DOHH2 (cell line): Measurements from ENCODE around the gene PSMD3.

Experiments
- H3F3A ChIP-seq: fragments of 200-600 bp; sonication (generic), shearing (Covaris generic); 2 replicates; pipeline ENCODE4 v1.6.0; 2016; ENCODE audit warnings: antibody characterized with exemption, mild to moderate bottlenecking; ENCODE audit not compliant: control insufficient read depth, insufficient read depth
- H3K27ac ChIP-seq: fragments of 200-600 bp; sonication (generic); 2 replicates; pipeline ENCODE4 v1.5.1; 2014; ENCODE audit warnings: low read depth, mild to moderate bottlenecking, low read length, moderate library complexity
- H3K27me3 ChIP-seq: fragments of 200-600 bp; sonication (generic); 2 replicates; pipeline ENCODE4 v1.6.1; 2014; ENCODE audit warnings: mild to moderate bottlenecking, low read length, mixed read lengths; ENCODE audit not compliant: control insufficient read depth
- H3K36me3 ChIP-seq: fragments of 200-600 bp; sonication (generic); 2 replicates; pipeline ENCODE4 v1.6.1; 2014; ENCODE audit warnings: mild to moderate bottlenecking, low read length, moderate library complexity, mixed read lengths; ENCODE audit not compliant: control insufficient read depth
- H3K4me1 ChIP-seq: fragments of 200-600 bp; sonication (generic); 2 replicates; pipeline ENCODE4 v1.6.1; 2014; ENCODE audit warnings: mild to moderate bottlenecking, low read length, mixed read lengths; ENCODE audit not compliant: control insufficient read depth
- H3K4me2 ChIP-seq: fragments of 200-600 bp; sonication (generic); 2 replicates; pipeline ENCODE4 v1.6.0; 2014; ENCODE audit warnings: mild to moderate bottlenecking, low read length, moderate library complexity
- H3K4me3 ChIP-seq: fragments of 200-600 bp; sonication (generic); 2 replicates; pipeline ENCODE4 v1.5.1; 2014; ENCODE audit warnings: mild to moderate bottlenecking, low read length, mixed read lengths
- H3K79me2 ChIP-seq: fragments of 200-600 bp; sonication (generic); 2 replicates; pipeline ENCODE4 v1.6.1; 2014; ENCODE audit warnings: mild to moderate bottlenecking, low read length, mixed read lengths; ENCODE audit not compliant: control insufficient read depth
- H3K9me2 ChIP-seq: fragments of 200-600 bp; sonication (generic); replicated peaks from 2 replicates; pipeline ENCODE4 v1.6.1; 2014; ENCODE audit warnings: mild to moderate bottlenecking, low read length, mixed read lengths; ENCODE audit not compliant: control insufficient read depth
- H3K9me3 ChIP-seq: fragments of 200-600 bp; sonication (generic); 2 replicates; pipeline ENCODE4 v1.6.1; 2014; ENCODE audit warnings: antibody characterized with exemption, low read length, mixed read lengths; ENCODE audit not compliant: control insufficient read depth, insufficient read depth
- H4K20me1 ChIP-seq: fragments of 200-600 bp; sonication (generic); 2 replicates; pipeline ENCODE4 v1.6.0; 2014; ENCODE audit warnings: low read depth, mild to moderate bottlenecking, antibody characterized with exemption, low read length, moderate library complexity; ENCODE audit not compliant: control insufficient read depth, insufficient read depth
- EZH2phosphoT487 ChIP-seq: fragments of 200-600 bp; sonication (generic); IDR thresholded peaks from 2 replicates; pipeline ENCODE4 v1.6.1; 2017; ENCODE audit warnings: borderline replicate concordance, mild to moderate bottlenecking, antibody characterized with exemption, low read length, moderate library complexity, mixed read lengths
- TF ChIP-seq, protein P1 (sequence below): fragments of 200-600 bp; sonication (generic); IDR thresholded peaks from one replicate; pipeline ENCODE4 v1.5.1; 2014; ENCODE audit warnings: antibody characterized with exemption, mild to moderate bottlenecking, low read depth, low read length; ENCODE audit not compliant: poor library complexity, severe bottlenecking

Gene PSMD3

DNA sequence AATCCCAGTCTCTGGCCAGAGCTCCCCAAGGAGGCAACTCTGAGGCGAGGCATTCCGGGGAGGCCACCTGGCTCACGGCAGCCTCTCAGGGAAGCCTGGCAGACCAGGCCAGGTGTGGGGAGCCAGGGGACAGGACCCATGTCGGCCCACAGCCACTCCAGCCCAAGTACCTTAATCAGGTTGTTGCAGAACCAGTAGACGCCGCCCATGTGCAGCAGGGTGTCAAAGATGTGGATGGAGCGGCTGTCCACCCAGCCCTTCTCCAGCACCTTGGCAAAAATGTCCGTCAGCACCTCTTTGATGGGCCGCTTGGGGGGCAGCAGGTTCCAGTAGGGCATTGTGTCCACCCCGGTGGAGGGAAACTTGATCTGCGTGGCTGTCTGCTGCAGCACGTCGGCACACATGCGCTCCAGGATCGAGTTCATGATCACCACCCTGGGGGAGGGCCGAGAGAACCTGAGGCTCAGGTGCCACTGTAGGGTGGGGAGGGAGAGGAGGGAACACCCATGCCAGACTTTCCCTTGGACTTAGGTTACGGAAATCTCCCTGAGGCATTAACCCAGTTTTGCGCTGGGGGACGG, 42.4 kb downstream of the PSMD3 start:
- H3K4me3 ChIP-seq = no peak overlapping the region
- H3K79me2 ChIP-seq = no peaks in the 10 kb centered on the region
- no peaks in the 10 kb centered on the region for H3K9me3 ChIP-seq
- H3K4me1 ChIP-seq = no peaks in the 10 kb centered on the region
- no peaks in the 10 kb centered on the region for H3K27me3 ChIP-seq
- no peak for TF ChIP-seq EZH2phosphoT487
- TF ChIP-seq, protein P1, sequence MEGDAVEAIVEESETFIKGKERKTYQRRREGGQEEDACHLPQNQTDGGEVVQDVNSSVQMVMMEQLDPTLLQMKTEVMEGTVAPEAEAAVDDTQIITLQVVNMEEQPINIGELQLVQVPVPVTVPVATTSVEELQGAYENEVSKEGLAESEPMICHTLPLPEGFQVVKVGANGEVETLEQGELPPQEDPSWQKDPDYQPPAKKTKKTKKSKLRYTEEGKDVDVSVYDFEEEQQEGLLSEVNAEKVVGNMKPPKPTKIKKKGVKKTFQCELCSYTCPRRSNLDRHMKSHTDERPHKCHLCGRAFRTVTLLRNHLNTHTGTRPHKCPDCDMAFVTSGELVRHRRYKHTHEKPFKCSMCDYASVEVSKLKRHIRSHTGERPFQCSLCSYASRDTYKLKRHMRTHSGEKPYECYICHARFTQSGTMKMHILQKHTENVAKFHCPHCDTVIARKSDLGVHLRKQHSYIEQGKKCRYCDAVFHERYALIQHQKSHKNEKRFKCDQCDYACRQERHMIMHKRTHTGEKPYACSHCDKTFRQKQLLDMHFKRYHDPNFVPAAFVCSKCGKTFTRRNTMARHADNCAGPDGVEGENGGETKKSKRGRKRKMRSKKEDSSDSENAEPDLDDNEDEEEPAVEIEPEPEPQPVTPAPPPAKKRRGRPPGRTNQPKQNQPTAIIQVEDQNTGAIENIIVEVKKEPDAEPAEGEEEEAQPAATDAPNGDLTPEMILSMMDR = no peak
- H3K27ac ChIP-seq = no peak overlapping the region
- H3F3A ChIP-seq = no peaks in the 10 kb centered on the region
- H4K20me1 ChIP-seq = no peaks in the 10 kb centered on the region
- H3K9me2 ChIP-seq = no peaks in the 10 kb centered on the region
- H3K4me2 ChIP-seq = no peak overlapping the region
- peaks cover 38% of the 10 kb centered on the region for H3K36me3 ChIP-seq

DNA sequence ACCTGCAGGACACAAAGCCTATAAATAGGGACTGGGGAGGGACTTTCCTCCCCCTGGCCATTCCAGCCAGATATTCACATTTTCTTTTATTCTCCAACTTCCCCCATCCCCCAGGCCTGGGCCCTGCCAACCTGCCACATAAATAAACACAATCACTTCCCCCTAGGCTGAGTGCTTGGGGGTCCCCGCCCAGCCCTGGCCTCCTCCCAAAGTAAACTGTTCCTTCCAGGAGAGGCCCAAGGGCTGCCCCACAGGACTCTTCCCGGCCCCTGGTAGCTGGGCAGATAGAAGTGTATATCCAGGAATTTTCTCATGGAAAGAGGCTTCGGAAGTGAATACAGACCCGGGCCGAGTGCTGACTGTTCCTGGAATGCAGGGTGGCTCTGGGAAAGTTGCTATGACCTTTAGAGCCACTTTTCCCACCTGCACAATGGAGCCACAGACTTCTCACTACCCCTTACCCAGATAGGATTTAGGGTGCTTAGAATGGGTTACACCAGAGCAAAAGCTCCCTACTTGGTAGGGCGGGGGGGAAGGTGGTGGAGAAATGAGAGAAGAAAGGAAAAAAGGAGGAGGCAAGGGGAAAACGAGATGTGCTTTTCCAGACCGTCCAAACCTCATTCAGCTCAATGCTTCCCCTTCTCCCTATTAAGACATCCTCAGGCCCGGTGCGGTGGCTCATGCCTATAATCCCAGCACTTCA, 43.1 kb downstream of the PSMD3 start:
- peaks cover 42% of the 10 kb centered on the region for H3K36me3 ChIP-seq

GRCh38 chr17:40024901-40025300, 44.3 kb downstream of the PSMD3 start:
- no peaks in the 10 kb centered on the region for H3K9me3 ChIP-seq
- H3K4me2 ChIP-seq = no peak overlapping the region
- no peaks in the 10 kb centered on the region for H3F3A ChIP-seq
- H3K36me3 ChIP-seq = peaks cover 47% of the 10 kb centered on the region
- H3K4me3 ChIP-seq = no peak overlapping the region
- H3K9me2 ChIP-seq = no peaks in the 10 kb centered on the region
- H3K79me2 ChIP-seq = no peaks in the 10 kb centered on the region
- H3K4me1 ChIP-seq = no peaks in the 10 kb centered on the region
- no peak overlapping the region for H3K27ac ChIP-seq
- H4K20me1 ChIP-seq = no peaks in the 10 kb centered on the region
- no peaks in the 10 kb centered on the region for H3K27me3 ChIP-seq
- no peak for TF ChIP-seq EZH2phosphoT487
- TF ChIP-seq, protein P1 = no peak

More for the DNA sequence above, 43.1 kb downstream of the PSMD3 start:
- H3K27me3 ChIP-seq = no peaks in the 10 kb centered on the region
- TF ChIP-seq, protein P1 = no peak
- no peak for TF ChIP-seq EZH2phosphoT487
- H3K4me3 ChIP-seq = no peak overlapping the region
- no peak overlapping the region for H3K27ac ChIP-seq
- H4K20me1 ChIP-seq = no peaks in the 10 kb centered on the region
- H3K4me2 ChIP-seq = no peak overlapping the region
- H3K79me2 ChIP-seq = no peaks in the 10 kb centered on the region
- no peaks in the 10 kb centered on the region for H3F3A ChIP-seq
- H3K9me3 ChIP-seq = no peaks in the 10 kb centered on the region
- no peaks in the 10 kb centered on the region for H3K4me1 ChIP-seq
- H3K9me2 ChIP-seq = no peaks in the 10 kb centered on the region
